Lung (tissue), 12 donors: ENCODE measurements around the gene SLC43A3. TPM values are rescaled to one million over a fixed set of nuclear protein-coding genes. Genes with fewer than 3 reads are reported as not detected.

Experiments used
- ATAC-seq: fragments of 200-7000 bp; cut with Tn5 transposase; one replicate; pipeline ENCODE4 v1.9.1; 2020; ENCODE audit warnings: moderate number of reproducible peaks; ENCODE audit not compliant: insufficient read depth, low FRiP score
- DNase-seq, 3 donors: peaks; one replicate each; pipeline ENCODE4 v3.0.0-alpha.2; 2013 to 2017
- H3K27ac ChIP-seq, 2 donors: one replicate each; pipeline ENCODE4 v1.5.1; 2013; ENCODE audit warnings: mild to moderate bottlenecking in 2 of 2, moderate library complexity in 2 of 2, control low read depth in 1 of 2, inconsistent platforms in 1 of 2, low read depth in 1 of 2, low read length in 1 of 2
- H3K27me3 ChIP-seq, 3 donors: one replicate each; pipeline ENCODE4 v1.5.1; 2013; ENCODE audit warnings: low read length in 2 of 3; ENCODE audit not compliant: control insufficient read depth in 3 of 3, insufficient read depth in 3 of 3
- H3K36me3 ChIP-seq, 4 donors: one replicate each; pipeline ENCODE4 v1.5.1; 2013; ENCODE audit warnings: low read length in 4 of 4, mild to moderate bottlenecking in 1 of 4, moderate library complexity in 1 of 4; ENCODE audit not compliant: control insufficient read depth in 4 of 4, insufficient read depth in 4 of 4
- H3K4me1 ChIP-seq, 5 donors: one replicate each; pipeline ENCODE4 v1.5.1; 2013; ENCODE audit warnings: low read length in 5 of 5, mild to moderate bottlenecking in 2 of 5, moderate library complexity in 1 of 5; ENCODE audit not compliant: control insufficient read depth in 5 of 5, insufficient read depth in 5 of 5
- H3K4me3 ChIP-seq: one replicate; pipeline ENCODE4 v1.5.1; 2013; ENCODE audit warnings: mild to moderate bottlenecking, control low read depth, moderate library complexity
- H3K9ac ChIP-seq, 2 donors: one replicate each; pipeline ENCODE4 v1.5.1; 2013; ENCODE audit warnings: low read length in 2 of 2, control low read depth in 1 of 2; ENCODE audit not compliant: insufficient read depth in 1 of 2
- H3K9me3 ChIP-seq, 4 donors: one replicate each; pipeline ENCODE4 v1.5.1; 2013; ENCODE audit warnings: low read length in 3 of 4, mild to moderate bottlenecking in 1 of 4, moderate library complexity in 1 of 4; ENCODE audit not compliant: control insufficient read depth in 4 of 4, insufficient read depth in 3 of 4
- WGBS, 2 donors: extraction: QIAGEN DNeasy Blood & Tissue Kit; methylation state at CpG; one replicate each; pipeline ENCODE4 v1.1.7; 2013; 5-methylcytosine and 5-hydroxymethylcytosine counted together
- polyA plus RNA-seq, 2 donors: library from polyadenylated mRNA; stranded (reverse); fragments of 200-250 nt; gene quantifications; one replicate each; pipeline ENCODE4 v1.2.1, GENCODE V29; 2013
- total RNA-seq, 2 donors: library from RNA; depleted of rRNA in 1 of 2; stranded (reverse); fragments of >200 nt in 1 of 2; gene quantifications; one replicate each; pipeline ENCODE4 v1.2.1, GENCODE V29; 2014 to 2021
- TF ChIP-seq, protein P1 (sequence below): IDR thresholded peaks from 2 replicates; pipeline ENCODE4 v1.5.1; 2012; ENCODE audit warnings: mild to moderate bottlenecking; ENCODE audit errors: control extremely low read depth, extremely low read depth
- donor health status: control.
- donor health status: control.
- donor health status: Bipolar disorder and iron deficiency.
- donor health status: healthy.
- donor health status: DM: yes; HTN: yes; CAD: no.

SLC43A3 gene
- total and polyA plus RNA-seq, 4 donors = 23.3 to 155 (median 105) TPM

DNA sequence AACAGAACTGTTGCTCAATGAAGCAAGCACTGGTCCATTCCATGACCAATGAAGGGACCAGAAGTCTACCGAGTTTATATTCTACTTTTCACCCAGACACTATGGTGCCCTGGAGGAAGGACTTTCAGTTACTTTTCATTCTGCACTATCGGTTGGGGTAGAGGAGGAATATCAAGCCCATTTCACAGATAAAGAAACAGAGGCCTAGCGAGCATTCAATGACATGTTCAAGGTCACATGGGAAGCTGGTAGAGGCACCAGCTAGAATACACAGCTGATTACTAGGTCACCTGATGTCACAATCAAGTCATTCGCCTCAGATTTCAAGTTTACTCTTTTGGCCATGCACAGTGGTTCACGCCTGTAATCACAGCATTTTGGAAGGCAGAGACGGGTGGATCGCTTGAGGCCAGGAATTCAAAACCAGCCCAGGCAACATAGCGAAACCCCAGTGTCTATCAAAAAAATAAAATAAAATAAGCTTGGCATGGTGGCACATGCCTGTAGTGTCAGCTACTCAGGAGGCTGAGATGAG lies 18.9 kb downstream of the SLC43A3 start:
- Histone ChIP-seq H3K27me3 (no peaks in the 10 kb centered on the region), H3K4me1 (peaks cover 0 to 12% (median 0%) of the 10 kb centered on the region in 5 donors), H3K9me3 (no peaks in the 10 kb centered on the region), H3K9ac (no peak overlapping the region), H3K36me3 (peaks cover 4 to 35% (median 25%) of the 10 kb centered on the region in 4 donors), H3K4me3 (no peak overlapping the region), H3K27ac (no peak overlapping the region)
- no peak for ATAC-seq
- DNase-seq = no peak
- 93 to 94% methylated on average over 8 of the region's 8 CpGs for WGBS, 2 donors
- TF ChIP-seq, protein P1, sequence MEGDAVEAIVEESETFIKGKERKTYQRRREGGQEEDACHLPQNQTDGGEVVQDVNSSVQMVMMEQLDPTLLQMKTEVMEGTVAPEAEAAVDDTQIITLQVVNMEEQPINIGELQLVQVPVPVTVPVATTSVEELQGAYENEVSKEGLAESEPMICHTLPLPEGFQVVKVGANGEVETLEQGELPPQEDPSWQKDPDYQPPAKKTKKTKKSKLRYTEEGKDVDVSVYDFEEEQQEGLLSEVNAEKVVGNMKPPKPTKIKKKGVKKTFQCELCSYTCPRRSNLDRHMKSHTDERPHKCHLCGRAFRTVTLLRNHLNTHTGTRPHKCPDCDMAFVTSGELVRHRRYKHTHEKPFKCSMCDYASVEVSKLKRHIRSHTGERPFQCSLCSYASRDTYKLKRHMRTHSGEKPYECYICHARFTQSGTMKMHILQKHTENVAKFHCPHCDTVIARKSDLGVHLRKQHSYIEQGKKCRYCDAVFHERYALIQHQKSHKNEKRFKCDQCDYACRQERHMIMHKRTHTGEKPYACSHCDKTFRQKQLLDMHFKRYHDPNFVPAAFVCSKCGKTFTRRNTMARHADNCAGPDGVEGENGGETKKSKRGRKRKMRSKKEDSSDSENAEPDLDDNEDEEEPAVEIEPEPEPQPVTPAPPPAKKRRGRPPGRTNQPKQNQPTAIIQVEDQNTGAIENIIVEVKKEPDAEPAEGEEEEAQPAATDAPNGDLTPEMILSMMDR = no peak

GRCh38 chr11:57407010-57407920 lies 19.7 kb downstream of the SLC43A3 start:
- Histone ChIP-seq H3K4me3 (no peak overlapping the region), H3K9ac (no peak overlapping the region), H3K27me3 (no peaks in the 10 kb centered on the region), H3K36me3 (peaks cover 4 to 35% (median 25%) of the 10 kb centered on the region in 4 donors), H3K4me1 (peaks cover 0 to 12% (median 0%) of the 10 kb centered on the region in 5 donors), H3K27ac (peak overlapping the region in 1 of 2 donors; percentile 63), H3K9me3 (no peaks in the 10 kb centered on the region)
- ATAC-seq (no peak), DNase-seq (no peak)
- 81 to 84% methylated on average over 9 of the region's 9 CpGs for WGBS, 2 donors
- TF ChIP-seq, protein P1 = no peak

DNA sequence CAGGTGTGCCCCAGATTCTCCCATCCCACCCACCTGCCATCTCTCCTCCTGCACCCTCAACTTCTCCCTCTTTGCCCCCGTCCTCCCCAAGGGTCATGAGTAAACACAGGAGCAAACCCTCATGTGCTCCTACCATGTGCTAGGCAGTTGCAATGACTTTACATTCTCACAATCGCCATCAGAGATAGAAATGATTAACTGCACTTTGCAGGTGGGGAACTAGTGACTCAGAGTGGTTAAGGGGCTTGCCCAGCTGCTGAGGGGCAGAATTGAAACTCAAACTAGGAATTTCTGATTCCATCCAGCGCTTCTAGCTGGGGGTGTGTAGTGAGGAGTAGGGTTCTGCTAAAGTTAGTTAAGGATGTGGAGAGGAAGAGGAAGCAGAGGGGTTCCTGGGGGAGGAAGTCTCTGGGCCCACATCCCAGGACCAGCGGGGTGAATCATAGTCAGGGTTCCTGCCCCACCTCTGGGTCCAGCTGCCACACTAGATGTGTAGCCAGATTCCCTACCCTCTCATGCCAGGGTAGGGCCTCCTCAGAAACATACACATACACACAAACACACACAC lies 20.5 kb downstream of the SLC43A3 start:
- no peak overlapping the region for H3K4me3 ChIP-seq
- 19 to 34% methylated on average over 4 of the region's 4 CpGs for WGBS, 2 donors
- H3K27ac ChIP-seq = peak overlapping the region; percentile 9 to 63
- ATAC-seq (peak; percentile 30), DNase-seq (no peak)
- peaks cover 0 to 12% (median 0%) of the 10 kb centered on the region in 5 donors for H3K4me1 ChIP-seq
- TF ChIP-seq, protein P1 = no peak
- no peaks in the 10 kb centered on the region for H3K27me3 ChIP-seq
- H3K9ac ChIP-seq = no peak overlapping the region
- H3K36me3 ChIP-seq = peaks cover 4 to 35% (median 25%) of the 10 kb centered on the region in 4 donors
- no peaks in the 10 kb centered on the region for H3K9me3 ChIP-seq
